NCI-H146 treated with DMSO at 0.1 percent for 48 hours (cell line): ENCODE measurements around the gene UNC119B.

Experiments
- DNase-seq: peaks from one replicate; lab custom pipeline; 2025; ENCODE audit not compliant: unreplicated experiment; lab: John Stamatoyannopoulos, UW

UNC119B gene

DNA sequence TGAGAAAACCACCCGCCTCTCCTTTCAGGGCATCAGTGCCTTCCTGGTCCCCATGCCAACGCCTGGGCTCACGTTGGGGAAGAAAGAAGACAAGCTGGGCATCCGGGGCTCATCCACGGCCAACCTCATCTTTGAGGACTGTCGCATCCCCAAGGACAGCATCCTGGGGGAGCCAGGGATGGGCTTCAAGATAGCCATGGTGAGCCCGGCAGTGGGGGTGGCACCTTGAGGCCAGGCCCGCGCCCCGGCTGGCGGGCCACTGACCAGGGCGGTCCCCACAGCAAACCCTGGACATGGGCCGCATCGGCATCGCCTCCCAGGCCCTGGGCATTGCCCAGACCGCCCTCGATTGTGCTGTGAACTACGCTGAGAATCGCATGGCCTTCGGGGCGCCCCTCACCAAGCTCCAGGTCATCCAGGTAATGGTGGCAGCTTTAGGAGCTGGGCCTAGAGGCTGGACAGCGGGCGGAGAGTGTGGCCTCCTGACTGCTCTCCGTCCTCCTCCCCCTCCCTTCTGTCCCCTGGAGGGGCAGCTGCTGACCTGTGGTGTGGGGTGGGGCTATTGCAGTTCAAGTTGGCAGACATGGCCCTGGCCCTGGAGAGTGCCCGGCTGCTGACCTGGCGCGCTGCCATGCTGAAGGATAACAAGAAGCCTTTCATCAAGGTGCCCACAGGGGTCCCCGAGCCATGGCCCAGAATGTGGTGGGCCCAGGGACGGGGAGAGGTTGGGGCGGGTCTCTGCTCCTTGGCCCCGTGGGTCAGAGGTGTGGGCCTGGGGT lies 28.2 kb downstream of the UNC119B start:
- DNase-seq = no peak

DNA sequence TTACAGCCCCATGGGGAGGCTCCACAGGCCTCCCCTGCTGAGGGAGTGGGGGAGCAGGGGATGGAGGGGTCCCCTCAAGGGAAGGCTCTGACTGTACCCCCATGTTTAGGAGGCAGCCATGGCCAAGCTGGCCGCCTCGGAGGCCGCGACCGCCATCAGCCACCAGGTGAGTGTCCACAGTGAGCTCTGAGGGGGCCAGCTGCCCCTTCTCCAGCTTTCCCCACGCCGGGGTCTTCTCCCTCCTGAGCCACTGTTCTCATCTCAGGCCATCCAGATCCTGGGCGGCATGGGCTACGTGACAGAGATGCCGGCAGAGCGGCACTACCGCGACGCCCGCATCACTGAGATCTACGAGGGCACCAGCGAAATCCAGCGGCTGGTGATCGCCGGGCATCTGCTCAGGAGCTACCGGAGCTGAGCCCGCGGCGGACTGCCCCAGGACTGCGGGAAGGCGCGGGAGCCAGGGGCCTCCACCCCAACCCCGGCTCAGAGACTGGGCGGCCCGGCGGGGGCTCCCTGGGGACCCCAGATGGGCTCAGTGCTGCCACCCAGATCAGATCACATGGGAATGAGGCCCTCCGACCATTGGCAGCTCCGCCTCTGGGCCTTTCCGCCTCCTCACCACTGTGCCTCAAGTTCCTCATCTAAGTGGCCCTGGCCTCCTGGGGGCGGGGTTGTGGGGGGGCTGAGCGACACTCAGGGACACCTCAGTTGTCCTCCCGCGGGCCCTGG lies 28.9 kb downstream of the UNC119B start:
- DNase-seq = no peak

DNA sequence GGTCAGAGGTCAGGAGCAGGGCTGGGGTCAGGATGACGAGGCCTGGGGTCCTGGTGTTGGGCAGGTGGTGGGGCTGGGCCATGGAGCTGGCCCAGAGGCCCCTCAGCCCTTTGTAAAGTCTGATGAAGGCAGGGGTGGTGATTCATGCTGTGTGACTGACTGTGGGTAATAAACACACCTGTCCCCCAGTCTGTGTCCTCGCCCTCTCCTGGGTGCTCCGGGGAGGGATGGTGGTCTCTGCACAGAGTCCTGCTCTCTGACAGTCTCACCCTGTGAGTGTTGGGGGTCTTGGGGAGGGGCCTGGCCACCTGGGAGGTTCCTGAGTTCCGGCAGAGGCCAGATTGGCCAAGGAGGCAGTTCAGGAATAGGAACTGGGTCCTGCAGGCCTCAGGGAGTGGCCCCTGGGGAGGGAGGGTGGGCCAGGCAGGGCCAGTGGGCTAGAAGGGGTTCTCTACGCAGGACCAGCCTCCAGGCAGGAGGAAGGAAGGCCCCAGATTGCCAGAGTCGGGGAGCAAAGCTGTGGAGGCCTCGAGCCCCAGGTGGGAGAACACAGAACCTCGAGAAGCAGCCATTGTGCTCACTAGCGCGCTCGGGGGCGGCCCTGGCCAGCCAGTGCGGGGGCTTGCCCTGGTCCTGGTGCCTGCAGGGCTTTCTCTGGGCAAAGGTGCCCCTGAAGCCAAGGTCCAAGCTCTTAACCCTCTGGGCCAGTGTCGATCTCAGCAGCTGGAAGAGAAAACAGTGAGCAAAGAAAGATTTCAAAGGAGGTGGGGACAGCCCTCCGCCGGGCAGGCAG lies 29.8 kb downstream of the UNC119B start:
- no peak for DNase-seq

DNA sequence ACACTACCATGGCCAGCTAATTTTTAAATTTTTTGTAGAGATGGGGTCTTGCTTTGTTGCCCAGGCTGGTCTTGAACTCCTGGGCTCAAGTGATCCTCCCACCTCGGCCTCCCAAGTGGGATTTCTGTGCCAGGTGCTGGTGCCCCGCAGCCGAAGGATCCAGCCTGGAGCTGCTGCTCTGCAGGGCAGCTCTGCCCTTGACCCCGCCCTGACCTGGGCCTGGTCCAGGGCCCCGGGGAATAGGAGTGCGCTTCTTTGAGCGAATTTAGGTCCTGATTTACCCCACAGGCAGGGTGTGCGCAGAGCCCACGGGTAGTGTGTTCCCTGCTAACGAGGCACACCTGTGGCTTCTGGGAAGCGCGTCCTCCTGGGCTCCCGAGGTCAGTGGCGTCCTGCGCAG lies 30.6 kb downstream of the UNC119B start:
- no peak for DNase-seq

DNA sequence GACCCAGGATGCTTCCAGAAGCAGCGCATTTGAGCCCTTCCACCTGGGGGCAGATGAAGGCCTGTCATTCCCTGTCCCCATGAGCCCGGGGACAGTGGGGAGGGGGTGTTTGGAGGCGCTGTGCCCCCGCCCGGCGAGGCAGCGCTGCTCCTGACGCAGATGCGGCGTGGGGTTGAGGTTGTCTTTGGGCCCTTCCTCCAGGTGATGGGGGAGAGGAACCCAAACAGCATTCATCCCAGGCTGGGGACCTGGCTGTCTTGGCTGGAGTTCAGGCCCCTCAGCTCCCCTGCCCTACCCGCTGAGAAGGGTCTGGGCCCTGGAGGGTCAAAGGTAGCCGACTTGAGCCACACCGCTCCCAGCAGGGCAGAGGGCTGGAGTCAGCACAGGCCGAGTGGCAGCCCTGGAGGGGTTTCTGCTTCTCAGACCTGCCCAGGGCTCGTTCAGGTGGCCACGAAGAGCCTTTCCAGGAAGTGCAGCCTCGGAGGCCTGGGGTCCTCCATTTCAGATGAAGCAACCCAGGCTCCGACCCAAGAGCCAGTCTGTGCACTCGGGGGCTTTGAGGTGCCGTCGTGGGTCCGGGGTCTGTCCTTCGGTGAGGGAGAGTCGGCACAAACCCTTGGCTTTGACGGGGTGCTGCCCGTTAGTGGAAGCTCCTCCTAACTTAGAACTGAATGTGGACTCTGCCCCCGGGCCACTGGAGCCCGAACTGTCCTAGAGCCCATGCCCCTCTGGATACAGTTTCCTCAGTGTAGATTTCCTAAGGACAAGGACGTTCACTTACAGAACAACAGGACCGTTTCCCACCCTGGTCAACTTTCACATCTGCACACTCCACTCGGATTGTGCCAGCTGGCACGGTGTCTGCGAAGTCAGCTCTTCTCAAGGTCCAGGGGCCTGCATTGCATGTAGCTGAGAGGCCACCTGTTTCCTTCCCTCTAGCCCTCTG lies 31.5 kb downstream of the UNC119B start:
- DNase-seq = no peak

DNA sequence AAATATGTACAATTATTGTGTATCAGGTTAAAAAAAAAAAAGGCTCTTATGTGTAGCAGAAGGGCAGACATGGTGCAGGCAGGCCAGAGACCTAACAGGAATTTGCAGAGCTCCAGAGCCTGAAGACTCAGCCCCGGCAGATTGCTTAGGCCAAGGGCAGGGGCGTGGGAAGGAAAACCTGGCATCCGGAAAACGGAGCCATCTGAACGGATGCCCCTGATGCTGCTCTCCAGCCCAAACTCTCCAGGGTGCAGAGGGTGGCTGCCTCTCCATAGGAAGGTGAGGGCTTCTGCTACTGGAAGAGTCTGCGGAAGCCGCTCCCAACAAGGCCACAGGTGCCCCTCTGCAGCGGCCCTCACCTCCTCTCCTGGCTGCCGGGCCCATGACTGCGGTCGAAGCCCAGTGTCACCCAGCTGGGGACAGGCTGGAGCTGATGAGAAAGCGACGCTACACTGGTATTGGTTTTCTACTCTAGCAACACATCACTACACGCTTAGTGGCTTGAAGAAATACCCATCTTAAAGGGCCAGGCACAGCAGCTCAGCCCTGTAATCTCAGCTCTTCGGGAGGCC lies 34.8 kb downstream of the UNC119B start:
- no peak for DNase-seq

DNA sequence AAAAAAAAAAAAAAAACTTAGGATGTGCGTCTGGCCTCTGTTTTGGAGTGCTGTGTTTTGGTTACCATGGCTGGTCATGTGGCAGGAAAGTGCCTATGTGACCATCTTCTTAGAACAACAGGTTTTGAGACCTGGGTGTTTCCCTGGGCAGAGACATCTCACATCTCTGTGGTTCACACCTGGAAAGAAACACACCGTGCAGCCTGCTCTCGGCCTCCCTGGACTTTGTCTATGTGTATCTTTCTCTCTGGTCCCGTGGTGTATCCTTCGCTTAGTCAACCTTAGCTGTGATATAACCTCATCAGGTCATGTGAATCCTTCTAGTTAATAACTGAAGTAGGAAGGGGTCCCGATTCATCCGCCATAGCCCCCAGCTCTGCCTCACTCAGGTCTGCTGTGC lies 38.0 kb downstream of the UNC119B start:
- no peak for DNase-seq

DNA sequence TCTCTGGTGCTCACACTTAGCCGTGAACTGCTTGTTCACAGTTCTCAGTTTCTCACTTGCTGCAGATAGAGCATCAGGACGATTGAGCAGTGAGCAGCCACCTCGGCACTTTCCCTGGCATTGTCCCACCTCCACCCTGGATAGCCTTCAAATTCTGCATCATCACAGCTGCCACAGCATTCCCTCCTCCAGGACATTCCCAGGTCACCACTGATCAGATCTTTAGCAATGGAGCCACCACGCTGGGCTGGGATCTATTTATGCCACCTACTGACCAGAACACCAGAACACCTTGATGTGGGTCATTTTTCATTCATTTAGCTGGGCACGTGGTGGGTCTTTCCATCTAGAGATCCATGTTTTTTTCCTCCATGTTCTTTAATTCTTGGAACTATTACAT lies 39.0 kb downstream of the UNC119B start:
- no peak for DNase-seq

DNA sequence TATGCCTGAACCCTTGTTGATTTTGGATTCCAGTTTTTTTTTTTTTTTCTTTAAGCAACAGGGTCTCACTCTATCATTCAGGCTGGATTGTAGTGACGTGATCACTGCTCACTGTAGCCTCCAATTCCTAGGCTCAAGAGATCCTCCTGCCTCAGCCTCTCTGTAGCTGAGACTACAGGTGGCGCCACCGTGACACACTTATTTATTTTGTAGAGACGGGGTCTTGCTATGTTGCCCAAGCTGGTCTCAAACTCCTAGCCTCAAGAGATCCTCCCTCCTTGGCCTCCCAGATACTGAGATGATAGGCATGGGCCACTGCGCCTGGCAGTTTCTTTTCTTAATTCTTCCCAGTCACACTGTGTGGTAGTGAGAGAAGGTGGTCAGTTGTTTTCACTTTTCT lies 40.5 kb downstream of the UNC119B start:
- no peak for DNase-seq

DNA sequence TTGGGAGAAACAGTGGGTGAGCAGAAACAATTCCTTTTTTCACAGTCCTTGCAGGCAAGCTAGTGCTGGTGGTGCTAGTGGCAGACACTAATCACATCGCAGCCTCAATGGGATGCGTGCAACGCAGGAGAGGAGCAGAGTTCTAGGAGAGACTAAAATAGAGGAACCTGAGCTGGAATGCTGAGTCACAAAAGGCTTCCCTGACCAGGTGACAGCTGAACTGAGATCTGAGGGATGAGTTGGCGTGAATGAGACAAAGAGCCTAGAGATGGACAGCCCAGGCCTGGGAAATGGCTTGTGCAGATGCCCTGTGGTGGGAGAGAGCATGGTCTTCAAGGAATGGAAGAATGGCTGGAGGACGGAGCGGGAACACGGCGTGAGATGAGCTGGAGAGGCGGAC lies 41.1 kb downstream of the UNC119B start:
- no peak for DNase-seq

DNA sequence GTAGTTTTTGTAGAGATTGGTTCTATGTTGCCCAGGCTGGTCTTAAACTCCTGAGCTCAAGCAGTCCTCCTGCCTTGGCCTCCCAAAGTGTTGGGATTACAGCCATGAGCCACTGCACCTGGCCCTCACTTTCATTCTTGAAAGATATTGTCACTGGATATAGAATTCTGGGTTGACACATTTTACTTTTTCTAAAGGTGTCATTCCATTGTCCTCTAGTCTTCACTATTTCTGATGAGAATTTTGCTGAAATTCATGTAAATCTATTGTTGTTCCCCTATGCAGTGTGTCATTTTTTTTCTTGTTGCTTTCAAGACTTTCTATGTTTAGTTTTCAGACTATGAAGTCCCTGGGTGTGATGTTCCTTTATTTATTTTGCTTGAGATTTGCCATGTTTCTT lies 44.5 kb downstream of the UNC119B start:
- no peak for DNase-seq

DNA sequence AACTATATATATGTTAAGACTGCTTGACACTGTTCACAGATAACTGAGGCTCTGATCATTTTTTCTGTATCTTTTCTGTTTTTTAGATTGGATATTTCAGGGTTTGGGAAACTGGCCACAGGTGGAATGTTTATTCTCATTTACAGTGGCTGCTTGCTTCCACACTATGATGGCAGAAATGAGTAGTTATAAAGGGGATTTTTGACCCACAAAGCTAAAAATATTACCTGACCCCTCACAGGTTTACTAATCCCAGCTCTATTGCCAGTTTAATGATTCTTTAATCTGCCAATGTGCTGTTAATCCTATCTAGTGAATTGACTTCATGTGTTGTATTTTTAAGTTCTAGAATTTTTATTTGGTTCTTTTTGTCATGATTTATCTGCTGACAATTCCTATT lies 45.0 kb downstream of the UNC119B start:
- DNase-seq = no peak

DNA sequence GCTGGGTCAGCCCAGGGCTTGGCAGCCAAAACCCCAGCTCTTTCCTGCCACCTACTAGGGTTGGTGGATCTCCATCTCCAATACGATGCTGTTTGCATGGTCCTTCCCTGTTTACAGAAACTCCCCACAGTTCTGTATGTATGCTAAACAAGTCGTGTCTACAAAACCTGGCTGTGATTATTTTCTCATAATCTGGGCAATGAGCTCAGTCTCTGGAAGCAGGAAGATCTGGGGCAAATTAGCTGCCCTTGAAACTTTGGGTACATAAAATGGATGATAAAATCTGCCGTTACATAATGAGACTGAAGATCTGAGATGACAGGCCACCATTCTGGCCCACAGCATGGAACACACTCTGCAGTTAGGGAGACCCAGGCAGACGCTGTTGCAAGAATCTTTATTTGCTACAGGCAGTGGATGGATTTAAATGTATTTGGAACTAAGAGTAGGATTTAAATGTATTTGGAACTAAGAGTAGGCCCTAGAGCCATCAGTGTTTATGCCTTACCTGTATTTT lies 47.0 kb downstream of the UNC119B start:
- DNase-seq = no peak

DNA sequence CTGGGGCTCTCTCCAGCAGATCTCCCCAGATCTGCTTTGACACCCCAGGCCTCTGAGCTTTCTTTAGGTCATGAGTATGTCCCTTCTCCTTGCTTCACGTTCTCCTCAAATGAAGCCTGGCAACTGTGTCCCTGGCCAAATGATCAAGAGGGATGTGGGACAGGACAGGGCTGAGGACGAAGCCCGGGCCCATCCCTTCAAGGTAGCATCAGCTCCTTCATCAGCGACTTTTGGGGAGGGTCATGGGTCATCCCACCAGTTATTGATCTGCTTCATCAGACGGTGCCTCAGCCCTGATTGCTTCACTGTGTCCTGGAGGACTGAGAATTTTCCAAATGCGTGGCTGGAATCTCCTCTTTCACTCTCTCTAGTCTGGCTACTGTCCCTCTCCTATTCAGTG lies 47.7 kb downstream of the UNC119B start:
- DNase-seq = no peak

DNA sequence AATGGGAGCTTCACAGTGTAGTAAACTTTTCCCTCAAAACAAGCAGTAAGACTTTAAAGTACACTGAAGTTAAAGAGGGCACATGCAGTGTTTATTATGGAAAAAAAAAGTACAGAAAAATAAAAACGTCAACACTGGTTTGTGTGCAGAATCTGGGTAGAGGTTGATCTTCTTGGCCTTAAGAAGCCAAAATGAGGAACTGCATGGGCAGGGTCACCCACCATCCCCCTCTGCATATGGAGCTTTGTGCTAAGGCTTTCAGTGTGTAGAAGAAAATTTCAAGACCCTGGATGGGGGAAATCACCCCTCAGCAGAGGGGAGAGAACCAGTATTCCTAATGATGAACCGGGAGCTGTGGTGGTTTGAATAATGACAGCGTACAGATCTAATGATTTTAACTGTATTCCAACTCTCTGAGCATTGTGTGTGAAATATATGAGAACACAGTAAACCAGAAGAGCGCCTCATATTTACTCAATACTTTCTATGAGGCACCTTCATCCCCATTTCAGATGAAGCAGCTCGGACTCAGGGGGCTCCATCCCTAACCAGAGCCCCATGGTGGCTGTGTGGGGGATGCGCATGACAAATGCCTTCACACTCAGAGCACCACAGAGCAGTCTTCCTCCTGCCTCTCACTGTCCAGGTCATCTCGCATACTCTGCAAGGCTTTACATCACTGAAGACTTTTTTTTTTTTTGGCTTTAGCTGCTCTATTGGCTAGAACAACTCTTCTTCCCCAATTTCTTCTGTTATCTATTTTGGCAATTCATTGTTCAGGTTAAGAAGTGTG lies 48.7 kb downstream of the UNC119B start:
- DNase-seq = no peak

DNA sequence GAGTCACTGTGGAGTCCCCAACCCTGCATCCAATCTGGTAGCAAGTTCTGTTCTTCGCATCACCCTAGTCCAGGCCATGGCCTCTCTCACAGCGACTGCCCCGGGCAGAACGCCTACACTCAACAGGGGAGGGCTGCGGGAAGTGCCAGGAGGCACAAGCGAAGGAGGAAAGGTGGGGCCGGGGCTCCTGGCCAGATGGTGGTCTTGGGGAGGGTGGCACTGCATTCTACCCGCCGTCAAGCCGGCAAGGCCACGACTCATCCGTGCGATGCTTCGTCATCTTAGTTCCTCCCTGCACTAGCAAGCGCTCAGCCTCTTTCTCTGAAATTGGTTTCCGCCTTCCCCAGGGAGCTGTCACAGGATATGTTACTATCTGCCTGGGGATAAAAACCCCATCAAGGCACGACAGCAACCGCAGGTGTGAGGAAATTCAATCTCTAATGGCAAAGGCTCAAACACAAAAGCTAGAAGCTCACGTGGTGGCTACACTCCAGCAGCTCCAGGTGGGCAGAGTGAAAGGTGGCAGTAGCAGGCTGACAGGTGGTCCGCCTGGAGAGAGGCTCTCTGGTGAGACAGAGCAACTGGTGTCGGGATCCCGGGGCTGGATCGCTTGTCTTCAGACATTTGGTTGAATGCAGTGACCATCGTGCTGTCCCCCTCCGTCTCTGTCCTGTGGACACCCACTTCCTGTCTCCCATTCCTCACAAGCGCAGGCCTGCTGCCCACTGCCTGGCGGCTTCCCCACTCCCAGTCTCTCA lies 49.5 kb downstream of the UNC119B start:
- DNase-seq = peak; percentile 94

DNA sequence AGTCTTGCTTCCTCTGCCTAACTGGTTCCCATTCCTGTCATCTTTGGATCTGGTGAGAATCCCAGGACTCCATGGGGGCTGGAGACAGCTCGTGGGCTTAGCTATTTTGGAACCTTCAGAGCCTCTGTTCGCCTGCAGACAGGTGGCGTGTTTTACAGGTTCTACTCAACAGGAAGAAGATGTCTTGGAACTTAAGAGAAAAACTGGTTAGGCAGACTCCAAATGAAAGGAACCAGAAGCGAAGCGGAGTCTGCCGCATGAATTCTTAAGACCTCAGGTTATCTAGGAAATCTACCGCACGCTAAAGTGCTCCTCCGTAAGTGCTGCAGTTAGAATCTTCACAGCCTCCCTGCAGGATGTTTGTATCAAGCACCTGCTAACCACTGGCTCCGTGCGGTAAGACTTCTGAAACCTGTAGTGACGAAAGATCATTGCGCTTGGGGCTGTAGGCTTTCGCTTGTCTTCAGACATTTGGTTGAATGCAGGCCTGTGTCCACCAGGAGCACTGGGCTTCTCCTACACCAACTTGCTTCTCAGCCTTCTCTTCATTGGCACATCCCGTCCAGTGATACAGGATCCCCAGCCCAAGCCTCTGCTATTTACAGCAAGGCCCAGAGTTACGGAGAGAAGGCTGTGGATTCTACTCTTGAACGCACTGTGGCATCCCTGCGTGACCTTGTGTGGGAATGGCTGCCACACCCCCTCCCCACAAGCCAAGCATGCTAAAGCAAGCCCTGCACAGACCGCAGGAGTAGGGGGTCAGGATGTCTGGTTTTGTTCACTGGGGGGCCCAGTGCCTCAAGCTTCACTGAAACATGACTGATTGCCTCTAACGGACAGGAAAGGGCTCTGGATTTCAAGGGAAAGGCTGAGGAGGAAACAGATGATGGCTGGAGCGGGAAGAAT lies 50.3 kb downstream of the UNC119B start:
- DNase-seq = no peak

DNA sequence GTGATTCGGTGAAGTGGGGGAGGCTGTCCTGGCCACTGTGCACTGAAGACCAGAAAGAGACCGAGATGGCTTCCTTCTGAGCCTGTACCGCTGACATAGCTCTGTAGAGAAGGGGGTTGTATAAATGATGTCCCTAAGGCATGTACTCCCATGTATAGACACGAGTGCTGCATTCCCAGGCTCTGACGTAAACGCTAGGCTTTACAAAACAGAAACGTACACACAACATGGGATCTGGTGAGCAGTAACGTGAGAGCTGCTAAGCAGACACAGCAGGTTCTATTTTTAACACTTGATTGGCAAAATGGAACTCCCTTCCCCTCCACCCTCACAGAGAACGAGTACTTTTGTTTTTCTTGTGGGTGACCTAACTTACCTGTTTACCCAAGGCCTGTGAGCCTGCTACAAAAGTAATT lies 51.3 kb downstream of the UNC119B start:
- DNase-seq = no peak
